ENCODE measurements around the gene C17orf78. TPM values are rescaled to one million over a fixed set of nuclear protein-coding genes. Genes with fewer than 3 reads are reported as not detected.

The C17orf78 gene
- total RNA-seq (2021; ENCODE audit: unreplicated experiment), result not detected
- polyA plus RNA-seq (2012), result 0.04 TPM in 1 of 2 replicates, not detected in the other
- Bru-seq, nascent RNA, result not detected
- not detected for BruChase-seq, experiment 1, labeled RNA remaining after a 6-hour chase
- not detected for BruChase-seq, experiment 2, labeled RNA remaining after a 2-hour chase
- long read RNA-seq, partial matches to known transcripts, result 0 of 1 reads
- long read RNA-seq, other reads (novel, unspliced or antisense), result 1 of 1 reads

GRCh38 chr17:37375706-37376105 lies at the start of gene C17orf78:
C17orf78 (plus strand) TSS chr17:37375985; CDS start chr17:37376093, 108 bp downstream.
- ChIA-PET POLR2A (interaction anchor here (0.7 to 1.0 kb wide), 2 partner anchors 17 to 273 kb away, joined by 3 to 4 read pairs; no protein-coding TSS in a partner anchor), CTCF (no interaction called here), RAD21 (ENCODE audit: low non-redundant PET in 1 of 2, low total read pairs in 2 of 2, uncharacterized antibody in 2 of 2, unreplicated experiment in 2 of 2) (no interaction called here)
- Histone ChIP-seq H3K4me3 (replicated peaks in 1 of 2; ENCODE audit: low read depth in 1 of 2, low read length in 2 of 2) (no peak within 1 kb of the TSS), H4K20me1 (ENCODE audit: insufficient read depth) (no peaks in the 10 kb centered on the region), H3K27me3 (ENCODE audit: insufficient read depth, low read length) (no peaks in the 10 kb centered on the region), H3K4me2 (ENCODE audit: low read length) (no peak within 1 kb of the TSS), H3K27ac (ENCODE audit: low read depth, low read length) (no peak within 1 kb of the TSS), H3K9me2 (ENCODE audit: insufficient read depth) (no peaks in the 10 kb centered on the region), H3K36me3 (ENCODE audit: control insufficient read depth in 1 of 2, insufficient read depth in 2 of 2, low read length in 2 of 2) (no peaks in the 10 kb centered on the region), H3K4me1 (ENCODE audit: control insufficient read depth in 1 of 2, insufficient read depth in 2 of 2, low read length in 2 of 2) (peaks cover 0 to 5% of the 10 kb centered on the region in 2 experiments; a peak in 2 of 4 replicates), H2AFZ (ENCODE audit: low read depth, low read length, poor library complexity, severe bottlenecking) (no peak within 1 kb of the TSS), H3K9ac (ENCODE audit: low read length) (no peak within 1 kb of the TSS), H3K79me2 (ENCODE audit: insufficient read depth, low read length) (no peaks in the 10 kb centered on the region), H3K9me3 (ENCODE audit: control insufficient read depth in 1 of 2, insufficient read depth in 1 of 2, low read depth in 1 of 2, low read length in 2 of 2) (no peaks in the 10 kb centered on the region)
- ATAC-seq (no peak), DNase-seq (ENCODE audit: low read depth, low spot score) (no peak)
- intact Hi-C loops (cut with micrococcal nuclease), result no loop called here
- BruUV-seq (replicated peaks), result no TSS peak
- TF ChIP-seq ZFX (IDR thresholded peaks at IDR 0.05) (no peak), POLR2A (IDR thresholded peaks at IDR 0.05; ENCODE audit: borderline replicate concordance, extremely low read depth, insufficient read depth, insufficient read length) (no peak), CTCF (IDR thresholded peaks at IDR 0.05 in 2 of 3, conservative IDR thresholded peaks at IDR 0.05 in 1 of 3; ENCODE audit: borderline replicate concordance in 1 of 3, insufficient read depth in 1 of 3, low read depth in 2 of 3, low read length in 2 of 3) (no peak), FOSL1 (IDR thresholded peaks at IDR 0.05; ENCODE audit: low read depth) (no peak), MAX (IDR thresholded peaks at IDR 0.05) (no peak), EZH2phosphoT487 (IDR thresholded peaks at IDR 0.05; ENCODE audit: borderline replicate concordance) (no peak)

Data from HCT116 (cell line).